22Rv1 (cell line): Measurements from ENCODE around the gene CHD3.

ENCODE experiments used
- H3K27ac ChIP-seq: fragments of 450-650 bp; 2 replicates; pipeline ENCODE4 v1.5.1; 2017
- CTCF ChIP-seq: fragments of 450-650 bp; IDR thresholded peaks from 2 replicates; pipeline ENCODE4 v1.5.1; 2017; ENCODE audit warnings: mild to moderate bottlenecking
- ZFX ChIP-seq: fragments of 450-650 bp; IDR thresholded peaks from 2 replicates; pipeline ENCODE4 v1.6.1; 2017; ENCODE audit warnings: antibody characterized with exemption, borderline replicate concordance

Gene CHD3

GRCh38 chr17:7910711-7911110 lies 22.1 kb downstream of the CHD3 start:
- peak overlapping the region; percentile 94 for H3K27ac ChIP-seq
- TF ChIP-seq ZFX (no peak), CTCF (no peak)

GRCh38 chr17:7911116-7911515 lies 22.5 kb downstream of the CHD3 start:
- H3K27ac ChIP-seq = peak overlapping the region; percentile 94
- TF ChIP-seq CTCF (no peak), ZFX (no peak)

GRCh38 chr17:7912927-7913524 lies 24.4 kb downstream of the CHD3 start:
- TF ChIP-seq CTCF = peak; percentile 83
- no peak for TF ChIP-seq ZFX
- peak overlapping the region; percentile 94 for H3K27ac ChIP-seq

GRCh38 chr17:7915179-7915610 lies 26.6 kb downstream of the CHD3 start:
- TF ChIP-seq ZFX (no peak), CTCF (no peak)
- H3K27ac ChIP-seq = peak overlapping the region; percentile 94

GRCh38 chr17:7915611-7916384 lies 27.2 kb downstream of the CHD3 start, which contains the start of gene RNF227:
RNF227 (minus strand) TSS chr17:7916289; CDS start chr17:7916195, 94 bp downstream.
- H3K27ac ChIP-seq = peak within 1 kb of the TSS; percentile 94
- TF ChIP-seq ZFX = no peak
- TF ChIP-seq CTCF = 0 out of 2 replicates have a peak, but pooled peaks have one; percentile 17

- peak overlapping the region; percentile 94 for H3K27ac ChIP-seq
- TF ChIP-seq CTCF (no peak), ZFX (no peak)
Measured at GRCh38 chr17:7916385-7916682, 27.7 kb downstream of the CHD3 start.

- H3K27ac ChIP-seq = peak overlapping the region; percentile 94; the same call in 1 of the 2 replicates
- TF ChIP-seq CTCF = no peak
- TF ChIP-seq ZFX = no peak
Measured at GRCh38 chr17:7916808-7917207, 28.2 kb downstream of the CHD3 start.
